Stomach (tissue), 9 donors: ENCODE measurements around the gene FOXL1. TPM values are rescaled to one million over a fixed set of nuclear protein-coding genes. Genes with fewer than 3 reads are reported as not detected.

Source experiments
- DNase-seq, 2 donors: peaks; one replicate each; pipeline versions ENCODE4 v3.0.0 to v3.0.0-alpha.2; 2013 to 2019
- H3K27ac ChIP-seq, 5 donors: fragments of 200-600 bp in 4 of 5; sonication (generic) in 4 of 5; one replicate each; pipeline ENCODE4 v1.5.1; 2013 to 2019; ENCODE audit warnings: mild to moderate bottlenecking in 1 of 5, moderate library complexity in 1 of 5
- H3K27me3 ChIP-seq, 3 donors: fragments of 200-600 bp; sonication (generic); one replicate each; pipeline ENCODE4 v1.5.1; 2017 to 2019; ENCODE audit warnings: mixed run types in 1 of 3
- H3K36me3 ChIP-seq, 4 donors: fragments of 200-600 bp; sonication (generic); 1 replicate in 3 of 4; 2 replicates in 1 of 4; pipeline ENCODE4 v1.5.1; 2016 to 2019
- H3K4me1 ChIP-seq, 4 donors: fragments of 200-600 bp; sonication (generic); one replicate each; pipeline ENCODE4 v1.5.1; 2016 to 2019
- H3K4me3 ChIP-seq, 4 donors: fragments of 200-600 bp; sonication (generic) in 3 of 4; one replicate each; pipeline ENCODE4 v1.5.1; 2016 to 2019; ENCODE audit warnings: mild to moderate bottlenecking in 1 of 4
- H3K9me3 ChIP-seq, 4 donors: fragments of 200-600 bp; sonication (generic); one replicate each; pipeline ENCODE4 v1.5.1; 2016 to 2019
- CTCF ChIP-seq, 7 experiments: fragments of 450-650 bp in 4 of 7; fragments of 200-600 bp in 3 of 7; sonication (generic) in 3 of 7; IDR thresholded peaks; one replicate each; pipeline ENCODE4 v1.5.1; 2016 to 2019; ENCODE audit warnings: antibody characterized with exemption in 7 of 7, control low read depth in 2 of 7, mild to moderate bottlenecking in 1 of 7
- EP300 ChIP-seq: sonication (generic); formaldehyde crosslinking; IDR thresholded peaks from one replicate; pipeline ENCODE4 v1.6.1; 2017; ENCODE audit warnings: antibody characterized with exemption
- POLR2A ChIP-seq, 4 donors: fragments of 450-650 bp; IDR thresholded peaks; one replicate each; pipeline ENCODE4 v1.6.1; 2016; ENCODE audit warnings: antibody characterized with exemption in 4 of 4, control low read depth in 2 of 4, mild to moderate bottlenecking in 1 of 4, moderate library complexity in 1 of 4
- POLR2AphosphoS5 ChIP-seq, 3 donors: sonication (generic); formaldehyde crosslinking; IDR thresholded peaks; one replicate each; pipeline ENCODE4 v1.6.1; 2016; ENCODE audit warnings: antibody characterized with exemption in 3 of 3
- WGBS, 5 donors: extraction: QIAGEN DNeasy Blood & Tissue Kit in 3 of 5; methylation state at CpG; one replicate each; pipeline versions ENCODE4 v1.1.5 to v1.1.7; 2013 to 2018; 5-methylcytosine and 5-hydroxymethylcytosine counted together
- intact Hi-C: fragments of 100-400 bp; cut with DNase I; formaldehyde crosslinking; loops from one replicate; pipeline ENCODE4 v1.15.1; 2023; ENCODE audit warnings: low total_unique reads
- polyA plus RNA-seq, 3 donors: library from polyadenylated mRNA; stranded (reverse); fragments of 200-250 nt; gene quantifications; one replicate each; pipeline ENCODE4 v1.2.3, GENCODE V29; 2013
- total RNA-seq, 5 donors: library from RNA; depleted of rRNA; stranded (reverse); fragments of >200 nt; gene quantifications; one replicate each; pipeline versions ENCODE4 v1.1.0 to v1.2.3, GENCODE V29; 2014 to 2016
- donor health status: healthy with polysubstance abuse.
- donor health status: Bipolar disorder and iron deficiency.
- donor health status: healthy.

Gene FOXL1
- total and polyA plus RNA-seq, 8 donors = 0.60 to 12.7 (median 5.2) TPM; not detected in 2

- Histone ChIP-seq H3K27ac (no peak overlapping the region), H3K4me1 (peaks cover 9 to 33% (median 18%) of the 10 kb centered on the region in 4 donors), H3K27me3 (peaks cover 19 to 76% (median 43%) of the 10 kb centered on the region in 3 donors), H3K36me3 (no peaks in the 10 kb centered on the region), H3K9me3 (no peaks in the 10 kb centered on the region), H3K4me3 (no peak overlapping the region)
- intact Hi-C loops = no loop called here
- TF ChIP-seq CTCF (IDR thresholded peaks at IDR 0.05) (no peak), EP300 (no peak), POLR2A (IDR thresholded peaks at IDR 0.05) (no peak), POLR2AphosphoS5 (IDR thresholded peaks at IDR 0.05) (no peak)
- 35 to 60% (median 43%) methylated on average over 4 of the region's 4 CpGs for WGBS, 5 donors
- no peak for DNase-seq
Observed at GRCh38 chr16:86581458-86581857, 3.1 kb downstream of the FOXL1 start.

- intact Hi-C loops = no loop called here
- TF ChIP-seq POLR2A (IDR thresholded peaks at IDR 0.05) (no peak), CTCF (IDR thresholded peaks at IDR 0.05) (no peak), POLR2AphosphoS5 (IDR thresholded peaks at IDR 0.05) (no peak), EP300 (no peak)
- Histone ChIP-seq H3K27ac (no peak overlapping the region), H3K27me3 (peaks cover 3 to 49% (median 17%) of the 10 kb centered on the region in 3 donors), H3K4me1 (peaks cover under 1 to 16% (median 5%) of the 10 kb centered on the region in 4 donors), H3K9me3 (no peaks in the 10 kb centered on the region), H3K4me3 (no peak overlapping the region), H3K36me3 (no peaks in the 10 kb centered on the region)
- 69 to 89% (median 86%) methylated on average over 5 to 6 of the region's 6 CpGs for WGBS, 5 donors
- no peak for DNase-seq
Observed at GRCh38 chr16:86584071-86584685, 5.8 kb downstream of the FOXL1 start.

- Histone ChIP-seq H3K27ac (peak overlapping the region in 4 of 5 donors; percentile 53 to 65 (median 56)), H3K4me3 (no peak overlapping the region), H3K4me1 (peaks cover 0 to 13% (median 1%) of the 10 kb centered on the region in 4 donors), H3K36me3 (no peaks in the 10 kb centered on the region), H3K9me3 (no peaks in the 10 kb centered on the region), H3K27me3 (peaks cover 0 to 43% (median 8%) of the 10 kb centered on the region in 3 donors)
- no peak for TF ChIP-seq CTCF (IDR thresholded peaks at IDR 0.05)
- TF ChIP-seq EP300 = no peak
- TF ChIP-seq POLR2A (IDR thresholded peaks at IDR 0.05) = no peak
- TF ChIP-seq POLR2AphosphoS5 (IDR thresholded peaks at IDR 0.05) = no peak
- 66 to 76% (median 71%) methylated on average over 12 of the region's 12 CpGs for WGBS, 5 donors
- DNase-seq = no peak
- intact Hi-C loops = no loop called here
Observed at GRCh38 chr16:86584726-86585721, 6.7 kb downstream of the FOXL1 start.

- DNase-seq = no peak
- Histone ChIP-seq H3K27ac (peak overlapping the region; percentile 53 to 65 (median 55)), H3K9me3 (no peaks in the 10 kb centered on the region), H3K4me1 (peaks cover 0 to 16% (median 3%) of the 10 kb centered on the region in 4 donors), H3K27me3 (peaks cover 0 to 36% (median 0%) of the 10 kb centered on the region in 3 donors), H3K36me3 (no peaks in the 10 kb centered on the region), H3K4me3 (no peak overlapping the region)
- intact Hi-C loops = no loop called here
- WGBS, 5 donors = 58 to 66% (median 61%) methylated on average over 10 of the region's 10 CpGs
- TF ChIP-seq EP300 = no peak
- TF ChIP-seq POLR2AphosphoS5 (IDR thresholded peaks at IDR 0.05) = peak in 2 of 3 donors; percentile 1 to 50
- TF ChIP-seq POLR2A (IDR thresholded peaks at IDR 0.05) = no peak
- no peak for TF ChIP-seq CTCF (IDR thresholded peaks at IDR 0.05)
Observed at GRCh38 chr16:86585821-86586611, 7.7 kb downstream of the FOXL1 start.
